ENCODE measurements around the gene EMC10.
A peak's percentile ranks its signal among the peaks of the same experiment; 100 is the strongest.
"Not testable (repeated sequence)": the region's sequence is repeated elsewhere in the genome, so short reads cannot be mapped to it uniquely, and the experiment has no call there.

The EMC10 gene

GRCh38 chr19:50476224-50476906 lies at the start of gene EMC10, which contains the start of gene GARIN5A:
Gene EMC10, plus strand, starts transcription at chr19:50476507. Its CDS starts 38 bp downstream, at chr19:50476545.
Gene GARIN5A, minus strand, starts transcription at chr19:50476848. Its CDS starts 460 bp downstream, at chr19:50476388.
- peak; percentile 100 for DNase-seq (ENCODE audit: low spot score)

- DNase-seq (ENCODE audit: low spot score): no peak
Measured at GRCh38 chr19:50427318-50427925, 48.9 kb upstream of the EMC10 start.

GRCh38 chr19:50427997-50428425 lies 48.3 kb upstream of the EMC10 start:
- peak; percentile 87 for DNase-seq (ENCODE audit: low spot score)

- no peak for DNase-seq (ENCODE audit: low spot score)
Measured at GRCh38 chr19:50428772-50429463, 47.4 kb upstream of the EMC10 start.

GRCh38 chr19:50430888-50431342 lies 45.4 kb upstream of the EMC10 start:
- DNase-seq (ENCODE audit: low spot score): no peak

- DNase-seq (ENCODE audit: low spot score): peak; percentile 94
Measured at GRCh38 chr19:50431343-50432220, 44.7 kb upstream of the EMC10 start.

GRCh38 chr19:50432221-50433028 lies 43.9 kb upstream of the EMC10 start, which contains the start of gene MYBPC2:
Gene MYBPC2, plus strand, starts transcription at chr19:50432892. Its CDS starts 62 bp downstream, at chr19:50432954.
- no peak for DNase-seq (ENCODE audit: low spot score)

- no peak for DNase-seq (ENCODE audit: low spot score)
Measured at GRCh38 chr19:50433201-50434180, 42.8 kb upstream of the EMC10 start.

- no peak for DNase-seq (ENCODE audit: low spot score)
Measured at GRCh38 chr19:50434525-50434924, 41.8 kb upstream of the EMC10 start.

GRCh38 chr19:50435221-50435620 lies 41.1 kb upstream of the EMC10 start:
- no peak for DNase-seq (ENCODE audit: low spot score)

GRCh38 chr19:50435627-50436026 lies 40.7 kb upstream of the EMC10 start:
- DNase-seq (ENCODE audit: low spot score): no peak

GRCh38 chr19:50437862-50438449 lies 38.4 kb upstream of the EMC10 start:
- no peak for DNase-seq (ENCODE audit: low spot score)

- not testable (repeated sequence) for DNase-seq (ENCODE audit: low spot score)
Measured at GRCh38 chr19:50439130-50439529, 37.2 kb upstream of the EMC10 start.

- DNase-seq (ENCODE audit: low spot score): no peak
Measured at GRCh38 chr19:50444059-50444458, 32.2 kb upstream of the EMC10 start.

- no peak for DNase-seq (ENCODE audit: low spot score)
Measured at GRCh38 chr19:50447053-50447452, 29.3 kb upstream of the EMC10 start.

GRCh38 chr19:50447750-50448149 lies 28.6 kb upstream of the EMC10 start:
- DNase-seq (ENCODE audit: low spot score): no peak

GRCh38 chr19:50449236-50449899 lies 26.9 kb upstream of the EMC10 start:
- no peak for DNase-seq (ENCODE audit: low spot score)

GRCh38 chr19:50450369-50451222 lies 25.7 kb upstream of the EMC10 start:
- no peak for DNase-seq (ENCODE audit: low spot score)
